ENCODE results near the gene ADAMTS2. TPM values are rescaled to one million over a fixed set of nuclear protein-coding genes. Genes with fewer than 3 reads are reported as not detected.
A peak's percentile ranks its signal among the peaks of the same experiment; 100 is the strongest.

Gene ADAMTS2
- total RNA-seq, 1 donor from 2014 or later: 25.3 TPM

GRCh38 chr5:179232091-179232735, 113.0 kb downstream of the ADAMTS2 start:
- intact Hi-C loops (cut with DNase I): no loop called here
- ATAC-seq: no peak
- peak; percentile 38 for DNase-seq (ENCODE audit: low spot score)

GRCh38 chr5:179231309-179231708, 114.0 kb downstream of the ADAMTS2 start:
- no peak for DNase-seq (ENCODE audit: low spot score)

GRCh38 chr5:179230061-179230461, 115.2 kb downstream of the ADAMTS2 start:
- ATAC-seq: no peak
- peak; percentile 39 for DNase-seq (ENCODE audit: low spot score)
- intact Hi-C loops (cut with DNase I): no loop called here

More at GRCh38 chr5:179231309-179231708, 114.0 kb downstream of the ADAMTS2 start:
- intact Hi-C loops (cut with DNase I): no loop called here
- ATAC-seq: no peak

- intact Hi-C loops (cut with DNase I): no loop called here
- no peak for ATAC-seq
- DNase-seq (ENCODE audit: low spot score): peak; percentile 52
Observed at GRCh38 chr5:179229331-179229831, 115.9 kb downstream of the ADAMTS2 start.

GRCh38 chr5:179228341-179229121, 116.7 kb downstream of the ADAMTS2 start:
- DNase-seq (ENCODE audit: low spot score): peak; percentile 55
- peak; percentile 61 for ATAC-seq
- intact Hi-C loops (cut with DNase I): no loop called here

- peak; percentile 61 for ATAC-seq
- peak; percentile 56 for DNase-seq (ENCODE audit: low spot score)
- intact Hi-C loops (cut with DNase I): no loop called here
Observed at GRCh38 chr5:179227580-179228311, 117.5 kb downstream of the ADAMTS2 start.

GRCh38 chr5:179227229-179227579, 118.1 kb downstream of the ADAMTS2 start:
- DNase-seq (ENCODE audit: low spot score) (no peak), ATAC-seq (peak; percentile 17)
- intact Hi-C loops (cut with DNase I): no loop called here

GRCh38 chr5:179226696-179227095, 118.6 kb downstream of the ADAMTS2 start:
- DNase-seq (ENCODE audit: low spot score) (no peak), ATAC-seq (no peak)
- intact Hi-C loops (cut with DNase I): no loop called here

GRCh38 chr5:179225387-179225786, 119.9 kb downstream of the ADAMTS2 start:
- intact Hi-C loops (cut with DNase I): no loop called here
- DNase-seq (ENCODE audit: low spot score) (peak; percentile 55), ATAC-seq (no peak)

- DNase-seq (ENCODE audit: low spot score): peak; percentile 33
- no peak for ATAC-seq
Observed at GRCh38 chr5:179224741-179225140, 120.5 kb downstream of the ADAMTS2 start.

GRCh38 chr5:179223961-179224360, 121.3 kb downstream of the ADAMTS2 start:
- DNase-seq (ENCODE audit: low spot score) (peak; percentile 40), ATAC-seq (no peak)
- intact Hi-C loops (cut with DNase I): no loop called here

More at GRCh38 chr5:179224741-179225140, 120.5 kb downstream of the ADAMTS2 start:
- intact Hi-C loops (cut with DNase I): no loop called here

GRCh38 chr5:179223528-179223927, 121.7 kb downstream of the ADAMTS2 start:
- ATAC-seq (no peak), DNase-seq (ENCODE audit: low spot score) (peak; percentile 19)
- intact Hi-C loops (cut with DNase I): no loop called here

GRCh38 chr5:179222246-179223017, 122.8 kb downstream of the ADAMTS2 start:
- intact Hi-C loops (cut with DNase I): no loop called here
- no peak for ATAC-seq
- DNase-seq (ENCODE audit: low spot score): no peak

- intact Hi-C loops (cut with DNase I): no loop called here
- DNase-seq (ENCODE audit: low spot score) (no peak), ATAC-seq (no peak)
Observed at GRCh38 chr5:179221877-179222220, 123.4 kb downstream of the ADAMTS2 start.

GRCh38 chr5:179221196-179221876, 123.9 kb downstream of the ADAMTS2 start:
- ATAC-seq: no peak
- no peak for DNase-seq (ENCODE audit: low spot score)
- intact Hi-C loops (cut with DNase I): no loop called here

- intact Hi-C loops (cut with DNase I): no loop called here
- no peak for DNase-seq (ENCODE audit: low spot score)
- ATAC-seq: no peak
Observed at GRCh38 chr5:179220716-179221115, 124.5 kb downstream of the ADAMTS2 start.

GRCh38 chr5:179219661-179220620, 125.3 kb downstream of the ADAMTS2 start:
- intact Hi-C loops (cut with DNase I): no loop called here
- ATAC-seq (no peak), DNase-seq (ENCODE audit: low spot score) (no peak)

Measured in sciatic nerve (tissue), 2 donors.